Body of pancreas (tissue), 4 donors: ENCODE measurements around the gene KRTAP2-2. TPM values are rescaled to one million over a fixed set of nuclear protein-coding genes. Genes with fewer than 3 reads are reported as not detected.

Source experiments
- ATAC-seq: fragments of 150-250 bp; one replicate; pipeline ENCODE4 v1.9.1; 2016
- DNase-seq, 4 donors: peaks; one replicate each; pipeline ENCODE4 v3.0.0-alpha.2; 2019
- H3K27ac ChIP-seq, 4 donors: fragments of 200-600 bp; sonication (generic); 1 replicate in 3 of 4; 2 replicates in 1 of 4; pipeline versions ENCODE4 v1.5.1 to v1.6.1; 2016 to 2019; ENCODE audit warnings: mild to moderate bottlenecking in 1 of 4, mixed read lengths in 1 of 4, moderate library complexity in 1 of 4
- H3K27me3 ChIP-seq, 2 donors: fragments of 200-600 bp; sonication (generic); one replicate each; pipeline ENCODE4 v1.6.0; 2016; ENCODE audit warnings: mild to moderate bottlenecking in 1 of 2
- H3K36me3 ChIP-seq, 2 donors: fragments of 200-600 bp; sonication (generic); replicated peaks in 1 of 2; 2 replicates each; pipeline ENCODE4 v1.5.1; 2016; ENCODE audit warnings: low read depth in 2 of 2; ENCODE audit not compliant: insufficient read depth in 1 of 2
- H3K4me1 ChIP-seq: fragments of 200-600 bp; sonication (generic); one replicate; pipeline ENCODE4 v1.6.0; 2016
- H3K4me3 ChIP-seq, 2 donors: fragments of 200-600 bp; sonication (generic); 1 replicate in 1 of 2; 2 replicates in 1 of 2; pipeline ENCODE4 v1.5.1; 2016 to 2019
- H3K9me3 ChIP-seq, 3 donors: fragments of 200-600 bp; sonication (generic); 1 replicate in 2 of 3; 2 replicates in 1 of 3; pipeline ENCODE4 v1.5.1; 2016
- CTCF ChIP-seq, 7 experiments: fragments of 450-650 bp in 4 of 7; fragments of 200-600 bp in 3 of 7; sonication (generic) in 3 of 7; IDR thresholded peaks; one replicate each; pipeline ENCODE4 v1.5.1; 2016 to 2019; ENCODE audit warnings: antibody characterized with exemption in 7 of 7
- POLR2A ChIP-seq, 3 donors: fragments of 450-650 bp; IDR thresholded peaks; one replicate each; pipeline ENCODE4 v1.6.1; 2016; ENCODE audit warnings: antibody characterized with exemption in 3 of 3, mild to moderate bottlenecking in 2 of 3
- WGBS, 2 donors: methylation state at CpG; one replicate each; pipeline ENCODE4 v1.1.5; 2017; 5-methylcytosine and 5-hydroxymethylcytosine counted together
- intact Hi-C: fragments of 100-400 bp; cut with DNase I; formaldehyde crosslinking; loops from one replicate; pipeline ENCODE4 v1.15.1; 2023
- total RNA-seq, 2 donors: library from RNA; depleted of rRNA; stranded (reverse); fragments of >200 nt; gene quantifications; one replicate each; pipeline ENCODE4 v1.1.0, GENCODE V29; 2016

KRTAP2-2 gene
- total RNA-seq, 2 donors from 2014 or later = not detected

- Histone ChIP-seq H3K27ac (no peak overlapping the region), H3K4me1 (no peaks in the 10 kb centered on the region), H3K4me3 (no peak overlapping the region), H3K36me3 (no peaks in the 10 kb centered on the region), H3K27me3 (no peaks in the 10 kb centered on the region), H3K9me3 (no peaks in the 10 kb centered on the region)
- TF ChIP-seq CTCF (IDR thresholded peaks at IDR 0.05) (no peak), POLR2A (IDR thresholded peaks at IDR 0.05) (no peak)
- DNase-seq (no peak), ATAC-seq (no peak)
- WGBS, 2 donors = 66 to 76% methylated on average over 6 of the region's 6 CpGs
- intact Hi-C loops = no loop called here
These were observed 42.5 kb downstream of the KRTAP2-2 start for GRCh38 chr17:41012326-41013120.

GRCh38 chr17:41010441-41010840 lies 44.6 kb downstream of the KRTAP2-2 start:
- ATAC-seq = no peak
- H3K4me1 ChIP-seq = no peaks in the 10 kb centered on the region
- TF ChIP-seq POLR2A (IDR thresholded peaks at IDR 0.05) (no peak), CTCF (IDR thresholded peaks at IDR 0.05) (no peak)
- no peak for DNase-seq
- no peak overlapping the region for H3K27ac ChIP-seq
- no peaks in the 10 kb centered on the region for H3K9me3 ChIP-seq
- H3K4me3 ChIP-seq = no peak overlapping the region
- no peaks in the 10 kb centered on the region for H3K27me3 ChIP-seq
- intact Hi-C loops = no loop called here
- H3K36me3 ChIP-seq = no peaks in the 10 kb centered on the region

- no peaks in the 10 kb centered on the region for H3K36me3 ChIP-seq
- intact Hi-C loops = no loop called here
- H3K4me1 ChIP-seq = no peaks in the 10 kb centered on the region
- TF ChIP-seq CTCF (IDR thresholded peaks at IDR 0.05) (no peak), POLR2A (IDR thresholded peaks at IDR 0.05) (no peak)
- H3K27me3 ChIP-seq = no peaks in the 10 kb centered on the region
- 81 to 89% methylated on average over 1 of the region's 1 CpG for WGBS, 2 donors
- DNase-seq = no peak
- H3K27ac ChIP-seq = no peak overlapping the region
- no peaks in the 10 kb centered on the region for H3K9me3 ChIP-seq
- ATAC-seq = no peak
- H3K4me3 ChIP-seq = no peak overlapping the region
These were observed 45.1 kb downstream of the KRTAP2-2 start for GRCh38 chr17:41009936-41010335.

GRCh38 chr17:41009301-41009760 lies 45.7 kb downstream of the KRTAP2-2 start:
- TF ChIP-seq POLR2A (IDR thresholded peaks at IDR 0.05) (no peak), CTCF (IDR thresholded peaks at IDR 0.05) (no peak)
- Histone ChIP-seq H3K4me3 (no peak overlapping the region), H3K27me3 (no peaks in the 10 kb centered on the region), H3K27ac (no peak overlapping the region), H3K9me3 (no peaks in the 10 kb centered on the region), H3K36me3 (no peaks in the 10 kb centered on the region), H3K4me1 (no peaks in the 10 kb centered on the region)
- ATAC-seq = peak; percentile 35
- WGBS, 2 donors = 26 to 27% methylated on average over 4 of the region's 4 CpGs
- no peak for DNase-seq
- intact Hi-C loops = no loop called here

- DNase-seq = no peak
- no peaks in the 10 kb centered on the region for H3K36me3 ChIP-seq
- H3K4me3 ChIP-seq = no peak within 1 kb of the TSS
- no peak for ATAC-seq
- intact Hi-C loops = no loop called here
- WGBS, 2 donors = 75% methylated on average over 8 of the region's 8 CpGs
- H3K27me3 ChIP-seq = no peaks in the 10 kb centered on the region
- TF ChIP-seq POLR2A (IDR thresholded peaks at IDR 0.05) (no peak), CTCF (IDR thresholded peaks at IDR 0.05) (no peak)
- no peak within 1 kb of the TSS for H3K27ac ChIP-seq
- no peaks in the 10 kb centered on the region for H3K9me3 ChIP-seq
- H3K4me1 ChIP-seq = no peaks in the 10 kb centered on the region
These were observed 46.2 kb downstream of the KRTAP2-2 start, which contains the start of gene KRTAP3-1 for GRCh38 chr17:41008811-41009210. Gene KRTAP3-1, minus strand, starts transcription at chr17:41009128. Its CDS starts 54 bp downstream, at chr17:41009074.
